HCT116 (cell line): ENCODE measurements around the gene TOB2. TPM values are rescaled to one million over a fixed set of nuclear protein-coding genes. Genes with fewer than 3 reads are reported as not detected.

Source experiments
- ATAC-seq: fragments of 200-7000 bp; cut with Tn5 transposase; 2 replicates; pipeline ENCODE4 v1.9.1; 2020; ENCODE audit warnings: mild to moderate bottlenecking, moderate library complexity
- BruUV-seq: library from RNA; stranded (reverse); fragments of 400-500 nt; replicated peaks from 2 replicates; lab custom pipeline; 2021; lab: Mats Ljungman, UMichigan
- CTCF ChIA-PET: fragments of 300-600 bp; sonication (Branson Sonifier 250); formaldehyde crosslinking; loops from one replicate; lab custom pipeline; 2021; ENCODE audit warnings: antibody characterized with exemption; lab: Charles Lee
- POLR2A ChIA-PET: fragments of 300-600, 350-600 bp; sonication (Branson Sonifier 250); formaldehyde crosslinking; loops from one replicate; lab custom pipeline; 2021; ENCODE audit warnings: antibody characterized with exemption; lab: Charles Lee
- RAD21 ChIA-PET, 2 experiments: fragments of 300-600 bp; sonication (Branson Sonifier 250); formaldehyde crosslinking; loops; one replicate each; lab custom pipeline; 2023; ENCODE audit warnings: low total read pairs in 2 of 2; ENCODE audit not compliant: uncharacterized antibody in 2 of 2, unreplicated experiment in 2 of 2, low non-redundant PET in 1 of 2; lab: Charles Lee
- DNase-seq: peaks from one replicate; pipeline ENCODE4 v3.0.0-alpha.2; 2010; ENCODE audit warnings: low read depth, low spot score
- H2AFZ ChIP-seq: fragments of 200-600 bp; shearing (Covaris generic), sonication (generic); 2 replicates; pipeline ENCODE4 v1.6.1; 2017; ENCODE audit warnings: low read depth, mixed run types, mixed read lengths, antibody characterized with exemption, low read length; ENCODE audit not compliant: poor library complexity, severe bottlenecking
- H3K27ac ChIP-seq: 2 replicates; pipeline ENCODE4 v1.5.1; 2012; ENCODE audit warnings: low read depth, low read length
- H3K27me3 ChIP-seq: fragments of 200-600 bp; sonication (generic); 2 replicates; pipeline ENCODE4 v1.6.1; 2016; ENCODE audit warnings: mixed run types, low read length, mixed read lengths; ENCODE audit not compliant: insufficient read depth
- H3K36me3 ChIP-seq, 2 experiments: fragments of 200-500 bp in 1 of 2; fragments of 200-600 bp in 1 of 2; sonication (Bioruptor generic) in 1 of 2; sonication (generic) in 1 of 2; 2 replicates each; pipeline versions ENCODE4 v1.5.1 to v1.6.1; 2014 to 2016; ENCODE audit warnings: low read length in 2 of 2, inconsistent platforms in 1 of 2, mixed read lengths in 1 of 2, mixed run types in 1 of 2; ENCODE audit not compliant: insufficient read depth in 2 of 2, control insufficient read depth in 1 of 2
- H3K4me1 ChIP-seq, 2 experiments: fragments of 200-600 bp in 1 of 2; sonication (generic) in 1 of 2; 2 replicates each; pipeline versions ENCODE4 v1.5.1 to v1.6.1; 2012 to 2017; ENCODE audit warnings: low read length in 2 of 2, inconsistent platforms in 1 of 2, mild to moderate bottlenecking in 1 of 2, mixed read lengths in 1 of 2, mixed run types in 1 of 2, moderate library complexity in 1 of 2; ENCODE audit not compliant: insufficient read depth in 2 of 2, control insufficient read depth in 1 of 2
- H3K4me2 ChIP-seq: fragments of 200-600 bp; sonication (generic); 2 replicates; pipeline ENCODE4 v1.6.1; 2017; ENCODE audit warnings: mixed run types, low read length, mixed read lengths
- H3K4me3 ChIP-seq, 2 experiments: fragments of 200-600 bp in 1 of 2; sonication (generic) in 1 of 2; replicated peaks in 1 of 2; 2 replicates each; pipeline ENCODE4 v1.5.1; 2011 to 2016; ENCODE audit warnings: low read length in 2 of 2, control low read depth in 1 of 2, low read depth in 1 of 2, mild to moderate bottlenecking in 1 of 2, mixed read lengths in 1 of 2, mixed run types in 1 of 2
- H3K79me2 ChIP-seq: fragments of 200-600 bp; sonication (generic); 2 replicates; pipeline ENCODE4 v1.6.1; 2017; ENCODE audit warnings: mild to moderate bottlenecking, mixed run types, low read length, moderate library complexity, mixed read lengths; ENCODE audit not compliant: insufficient read depth
- H3K9ac ChIP-seq: fragments of 200-600 bp; sonication (generic); 2 replicates; pipeline ENCODE4 v1.6.1; 2016; ENCODE audit warnings: low read length, mixed read lengths
- H3K9me2 ChIP-seq: fragments of 200-600 bp; sonication (generic), shearing (Covaris generic); 2 replicates; pipeline ENCODE4 v1.6.1; 2017; ENCODE audit warnings: mixed run types, mild to moderate bottlenecking, moderate library complexity; ENCODE audit not compliant: insufficient read depth
- H3K9me3 ChIP-seq, 2 experiments: fragments of 200-500 bp in 1 of 2; fragments of 200-600 bp in 1 of 2; sonication (Bioruptor generic) in 1 of 2; sonication (generic) in 1 of 2; 2 replicates each; pipeline ENCODE4 v1.6.1; 2014 to 2017; ENCODE audit warnings: low read length in 2 of 2, mixed read lengths in 2 of 2, inconsistent platforms in 1 of 2, low read depth in 1 of 2, mild to moderate bottlenecking in 1 of 2, mixed run types in 1 of 2, moderate library complexity in 1 of 2; ENCODE audit not compliant: control insufficient read depth in 1 of 2, insufficient read depth in 1 of 2
- H4K20me1 ChIP-seq: fragments of 200-600 bp; sonication (generic), shearing (Covaris generic); 2 replicates; pipeline ENCODE4 v1.6.1; 2017; ENCODE audit warnings: mixed run types, mild to moderate bottlenecking, moderate library complexity; ENCODE audit not compliant: insufficient read depth
- CEBPB ChIP-seq: IDR thresholded peaks from 2 replicates; pipeline ENCODE4 v1.6.1; 2012; ENCODE audit warnings: low read depth
- ELF1 ChIP-seq: IDR thresholded peaks from 2 replicates; pipeline ENCODE4 v1.6.1; 2012; ENCODE audit warnings: low read depth, borderline replicate concordance
- EZH2phosphoT487 ChIP-seq: fragments of 200-600 bp; IDR thresholded peaks from 2 replicates; pipeline ENCODE4 v1.6.1; 2018; ENCODE audit warnings: antibody characterized with exemption, borderline replicate concordance
- FOSL1 ChIP-seq: IDR thresholded peaks from 2 replicates; pipeline ENCODE4 v1.6.1; 2012; ENCODE audit warnings: low read depth
- JUND ChIP-seq: IDR thresholded peaks from 2 replicates; pipeline ENCODE4 v1.6.1; 2012
- POLR2A ChIP-seq: IDR thresholded peaks from 2 replicates; pipeline ENCODE4 v1.7.0; 2011; ENCODE audit warnings: borderline replicate concordance; ENCODE audit not compliant: insufficient read depth, insufficient read length; ENCODE audit errors: extremely low read depth
- POLR2AphosphoS5 ChIP-seq: IDR thresholded peaks from 2 replicates; pipeline ENCODE4 v1.6.1; 2011; ENCODE audit warnings: mild to moderate bottlenecking, low read depth, low read length, moderate library complexity
- RAD21 ChIP-seq: IDR thresholded peaks from 2 replicates; pipeline ENCODE4 v1.6.1; 2012; ENCODE audit warnings: low read depth, mild to moderate bottlenecking
- SRF ChIP-seq: IDR thresholded peaks from 2 replicates; pipeline ENCODE4 v1.6.1; 2012; ENCODE audit warnings: low read depth
- YY1 ChIP-seq: IDR thresholded peaks from 2 replicates; pipeline ENCODE4 v1.6.1; 2011; ENCODE audit warnings: low read length, low read depth, moderate library complexity, mild to moderate bottlenecking; ENCODE audit not compliant: insufficient replicate concordance; ENCODE audit errors: extremely low read depth
- ZFX ChIP-seq: fragments of 450-650 bp; IDR thresholded peaks from 2 replicates; pipeline ENCODE4 v1.6.1; 2017
- ZNF274 ChIP-seq: fragments of 200-500 bp; sonication (Bioruptor generic); IDR thresholded peaks from 2 replicates; pipeline ENCODE4 v1.6.1; 2014; ENCODE audit warnings: mild to moderate bottlenecking, low read depth, low read length, inconsistent platforms
- intact Hi-C: fragments of 100-400 bp; cut with micrococcal nuclease; formaldehyde crosslinking; loops from 2 replicates; pipeline ENCODE4 v1.10.0; 2022
- total RNA-seq: library from RNA; stranded (reverse); gene quantifications from one replicate; pipeline ENCODE4 v1.2.1, GENCODE V29; 2021; ENCODE audit not compliant: unreplicated experiment
- TF ChIP-seq, protein P1 (sequence below): IDR thresholded peaks from 2 replicates; pipeline ENCODE4 v1.6.1; 2012
- TF ChIP-seq, protein P2 (sequence below), 3 experiments: fragments of 200-600 bp in 1 of 3; sonication (generic) in 1 of 3; IDR thresholded peaks in 2 of 3; conservative IDR thresholded peaks in 1 of 3; 2 replicates each; pipeline ENCODE4 v1.5.1; 2012 to 2017; ENCODE audit warnings: low read depth in 2 of 3, low read length in 2 of 3, antibody characterized with exemption in 1 of 3, borderline replicate concordance in 1 of 3, control low read depth in 1 of 3, mild to moderate bottlenecking in 1 of 3, mixed read lengths in 1 of 3, mixed run types in 1 of 3, moderate library complexity in 1 of 3; ENCODE audit not compliant: insufficient read depth in 1 of 3
- TF ChIP-seq, protein P3 (sequence below): IDR thresholded peaks from 2 replicates; pipeline ENCODE4 v1.6.1; 2012

TOB2 gene
- total RNA-seq, 1 experiment from 2014 or later = 55.2 TPM

DNA sequence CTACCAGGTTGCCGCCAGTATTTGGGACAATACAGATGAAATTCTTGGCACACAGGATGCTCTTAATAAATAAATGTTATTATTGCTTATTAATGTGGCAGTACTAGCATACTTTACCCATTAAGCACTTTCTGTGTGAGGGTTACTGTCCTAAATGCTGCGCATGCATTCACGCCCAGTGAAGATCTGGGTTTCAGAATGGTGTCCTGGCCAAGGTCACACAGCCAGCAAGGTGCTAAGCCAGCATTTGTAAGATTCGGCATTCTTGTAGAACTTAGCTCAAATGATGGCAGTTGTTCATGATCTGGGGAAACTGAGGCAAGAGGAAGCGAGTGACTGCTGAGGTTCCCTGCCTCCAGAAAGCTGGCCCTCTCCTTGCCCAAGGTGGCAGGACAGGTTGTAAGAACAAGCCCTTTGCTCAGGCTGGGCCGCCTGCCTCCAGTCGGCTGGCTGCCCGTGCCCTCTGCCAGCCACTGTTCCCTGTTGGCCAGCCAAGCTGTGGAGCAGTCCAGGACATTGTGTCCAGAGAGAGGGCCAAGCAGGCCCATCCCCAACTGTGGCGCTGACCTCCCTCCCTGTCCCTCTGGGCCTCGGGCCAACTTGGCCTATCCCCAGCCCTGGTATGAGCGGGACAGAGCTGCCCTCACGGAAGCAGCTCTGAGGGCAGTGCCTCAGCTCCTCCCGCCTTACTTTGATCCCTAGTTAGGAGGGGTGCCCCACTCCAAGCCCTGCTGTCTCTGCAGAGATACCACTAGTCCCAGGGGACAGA lies 28.8 kb downstream of the TOB2 start:
- peak overlapping the region; percentile 15; the same call in 1 of the 2 replicates for H3K27ac ChIP-seq
- BruUV-seq = no TSS peak
- ChIA-PET RAD21 (no interaction called here), POLR2A (interaction anchor here (1.0 to 1.1 kb wide), 2 partner anchors 29 to 31 kb away, joined by 3 to 6 read pairs; partner anchors contain the start of gene TOB2), CTCF (interaction anchor here (0.6 to 1.1 kb wide), 2 partner anchors 10 to 14 kb away, joined by 4 read pairs; no protein-coding TSS in a partner anchor)
- H3K4me2 ChIP-seq = peak overlapping the region; percentile 13
- no peak overlapping the region for H3K9ac ChIP-seq
- no peaks in the 10 kb centered on the region for H3K27me3 ChIP-seq
- no peak overlapping the region for H2AFZ ChIP-seq
- no peaks in the 10 kb centered on the region for H3K36me3 ChIP-seq
- TF ChIP-seq POLR2AphosphoS5 (no peak), RAD21 (no peak), JUND (no peak), FOSL1 (no peak), CEBPB (no peak), ELF1 (no peak), POLR2A (no peak), SRF (no peak), ZFX (no peak), ZNF274 (no peak), EZH2phosphoT487 (no peak), YY1 (no peak)
- TF ChIP-seq, protein P1, sequence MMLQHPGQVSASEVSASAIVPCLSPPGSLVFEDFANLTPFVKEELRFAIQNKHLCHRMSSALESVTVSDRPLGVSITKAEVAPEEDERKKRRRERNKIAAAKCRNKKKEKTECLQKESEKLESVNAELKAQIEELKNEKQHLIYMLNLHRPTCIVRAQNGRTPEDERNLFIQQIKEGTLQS = no peak
- TF ChIP-seq, protein P2, sequence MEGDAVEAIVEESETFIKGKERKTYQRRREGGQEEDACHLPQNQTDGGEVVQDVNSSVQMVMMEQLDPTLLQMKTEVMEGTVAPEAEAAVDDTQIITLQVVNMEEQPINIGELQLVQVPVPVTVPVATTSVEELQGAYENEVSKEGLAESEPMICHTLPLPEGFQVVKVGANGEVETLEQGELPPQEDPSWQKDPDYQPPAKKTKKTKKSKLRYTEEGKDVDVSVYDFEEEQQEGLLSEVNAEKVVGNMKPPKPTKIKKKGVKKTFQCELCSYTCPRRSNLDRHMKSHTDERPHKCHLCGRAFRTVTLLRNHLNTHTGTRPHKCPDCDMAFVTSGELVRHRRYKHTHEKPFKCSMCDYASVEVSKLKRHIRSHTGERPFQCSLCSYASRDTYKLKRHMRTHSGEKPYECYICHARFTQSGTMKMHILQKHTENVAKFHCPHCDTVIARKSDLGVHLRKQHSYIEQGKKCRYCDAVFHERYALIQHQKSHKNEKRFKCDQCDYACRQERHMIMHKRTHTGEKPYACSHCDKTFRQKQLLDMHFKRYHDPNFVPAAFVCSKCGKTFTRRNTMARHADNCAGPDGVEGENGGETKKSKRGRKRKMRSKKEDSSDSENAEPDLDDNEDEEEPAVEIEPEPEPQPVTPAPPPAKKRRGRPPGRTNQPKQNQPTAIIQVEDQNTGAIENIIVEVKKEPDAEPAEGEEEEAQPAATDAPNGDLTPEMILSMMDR (IDR thresholded peaks at IDR 0.05 in 2 of 3, conservative IDR thresholded peaks at IDR 0.05 in 1 of 3; ENCODE audit: borderline replicate concordance in 1 of 3, insufficient read depth in 1 of 3, low read depth in 2 of 3, low read length in 2 of 3) = no peak
- TF ChIP-seq, protein P3, sequence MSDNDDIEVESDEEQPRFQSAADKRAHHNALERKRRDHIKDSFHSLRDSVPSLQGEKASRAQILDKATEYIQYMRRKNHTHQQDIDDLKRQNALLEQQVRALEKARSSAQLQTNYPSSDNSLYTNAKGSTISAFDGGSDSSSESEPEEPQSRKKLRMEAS = no peak
- H3K9me2 ChIP-seq = no peaks in the 10 kb centered on the region
- DNase-seq (no peak), ATAC-seq (no peak)
- no peak overlapping the region for H3K4me3 ChIP-seq
- intact Hi-C loops = no loop called here
- H4K20me1 ChIP-seq = no peaks in the 10 kb centered on the region
- peaks cover 23% of the 10 kb centered on the region for H3K79me2 ChIP-seq
- H3K4me1 ChIP-seq = peaks cover 17 to 28% of the 10 kb centered on the region in 2 experiments
- no peaks in the 10 kb centered on the region for H3K9me3 ChIP-seq
